ENCODE measurements around the gene GRP.

GRCh38 chr18:59270689-59271257 lies 50.8 kb downstream of the GRP start:
- no peak for TF ChIP-seq NFE2L2 (IDR thresholded peaks at IDR 0.05; ENCODE audit: low read depth, low read length)
- no peak for TF ChIP-seq MAZ (IDR thresholded peaks at IDR 0.05; ENCODE audit: borderline replicate concordance, low read depth, low read length)
- no peak for TF ChIP-seq CHD1 (IDR thresholded peaks at IDR 0.05; ENCODE audit: low read depth, low read length)
- TF ChIP-seq POLR2A (IDR thresholded peaks at IDR 0.05; ENCODE audit: low read depth, low read length), result no peak
- TF ChIP-seq CTCF (conservative IDR thresholded peaks at IDR 0.05; ENCODE audit: low read depth, low read length), result no peak
- no peak for TF ChIP-seq BHLHE40 (IDR thresholded peaks at IDR 0.05; ENCODE audit: low read depth, low read length)
- TF ChIP-seq MXI1 (IDR thresholded peaks at IDR 0.05; ENCODE audit: borderline replicate concordance, low read depth, low read length), result no peak
- no peak for TF ChIP-seq RCOR1 (IDR thresholded peaks at IDR 0.05; ENCODE audit: insufficient replicate concordance, low read length)
- no peak for TF ChIP-seq USF2 (IDR thresholded peaks at IDR 0.05; ENCODE audit: low read depth, low read length)
- no peak for TF ChIP-seq SMC3 (IDR thresholded peaks at IDR 0.05; ENCODE audit: low read depth, low read length)
- TF ChIP-seq CEBPB (IDR thresholded peaks at IDR 0.05; ENCODE audit: low read depth, low read length), result no peak
